ENCODE results near the gene COL4A6.

DNA sequence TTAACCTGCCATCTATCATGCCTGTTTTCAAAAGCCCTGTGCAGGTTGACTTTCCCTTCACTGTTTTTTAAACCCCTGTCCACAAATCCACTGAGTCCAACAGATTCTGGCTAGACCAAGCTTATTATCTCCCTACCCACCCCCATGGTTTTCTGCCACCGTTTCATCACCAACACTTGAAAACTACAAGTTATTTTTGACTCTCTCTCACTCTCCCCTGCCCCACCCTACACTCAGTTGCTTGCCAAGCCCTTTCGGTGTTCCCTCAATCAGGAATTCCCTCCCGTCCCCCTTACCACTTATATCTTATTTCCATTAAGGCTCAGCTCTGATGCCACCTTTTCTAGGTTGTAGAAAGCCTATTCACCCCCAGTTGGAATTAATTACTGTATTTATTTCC is 316.9 kb downstream of the COL4A6 start:
- no peak for TF ChIP-seq TEAD4 (IDR thresholded peaks at IDR 0.05; ENCODE audit: low read depth, low read length)
- TF ChIP-seq RBBP5 (IDR thresholded peaks at IDR 0.05; ENCODE audit: borderline replicate concordance, low read depth, low read length), result no peak
- TF ChIP-seq RFX5 (IDR thresholded peaks at IDR 0.05; ENCODE audit: borderline replicate concordance, low read depth, low read length), result no peak
- no peak for TF ChIP-seq EP300 (IDR thresholded peaks at IDR 0.05; ENCODE audit: borderline replicate concordance in 1 of 2, low read depth in 2 of 2, low read length in 2 of 2)
- no peak for TF ChIP-seq SRF (IDR thresholded peaks at IDR 0.05; ENCODE audit: low read depth, low read length)
- TF ChIP-seq CTCF (IDR thresholded peaks at IDR 0.05; ENCODE audit: control extremely low read depth in 1 of 3, insufficient read depth in 1 of 3, low read depth in 1 of 3, low read length in 3 of 3), result no peak
- TF ChIP-seq BRCA1 (IDR thresholded peaks at IDR 0.05; ENCODE audit: low read depth, low read length), result no peak
- no peak for TF ChIP-seq SP1 (IDR thresholded peaks at IDR 0.05; ENCODE audit: low read depth, low read length)
- TF ChIP-seq TAF1 (IDR thresholded peaks at IDR 0.05; ENCODE audit: low read depth, low read length), result no peak
- TF ChIP-seq CHD2 (IDR thresholded peaks at IDR 0.05; ENCODE audit: low read length), result no peak
- TF ChIP-seq EZH2 (IDR thresholded peaks at IDR 0.05; ENCODE audit: low read depth, low read length, severe bottlenecking), result no peak
- TF ChIP-seq RAD21 (IDR thresholded peaks at IDR 0.05 in 1 of 2, conservative IDR thresholded peaks at IDR 0.05 in 1 of 2; ENCODE audit: low read depth in 2 of 2, low read length in 2 of 2), result no peak
- TF ChIP-seq, protein P1, sequence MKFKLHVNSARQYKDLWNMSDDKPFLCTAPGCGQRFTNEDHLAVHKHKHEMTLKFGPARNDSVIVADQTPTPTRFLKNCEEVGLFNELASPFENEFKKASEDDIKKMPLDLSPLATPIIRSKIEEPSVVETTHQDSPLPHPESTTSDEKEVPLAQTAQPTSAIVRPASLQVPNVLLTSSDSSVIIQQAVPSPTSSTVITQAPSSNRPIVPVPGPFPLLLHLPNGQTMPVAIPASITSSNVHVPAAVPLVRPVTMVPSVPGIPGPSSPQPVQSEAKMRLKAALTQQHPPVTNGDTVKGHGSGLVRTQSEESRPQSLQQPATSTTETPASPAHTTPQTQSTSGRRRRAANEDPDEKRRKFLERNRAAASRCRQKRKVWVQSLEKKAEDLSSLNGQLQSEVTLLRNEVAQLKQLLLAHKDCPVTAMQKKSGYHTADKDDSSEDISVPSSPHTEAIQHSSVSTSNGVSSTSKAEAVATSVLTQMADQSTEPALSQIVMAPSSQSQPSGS (IDR thresholded peaks at IDR 0.05; ENCODE audit: low read length), result no peak

Data from H1 (cell line).